GM10847 (cell line): ENCODE data around the gene CDC37.

Experiments
- POLR2A ChIP-seq: IDR thresholded peaks from 2 replicates; pipeline ENCODE4 v1.6.1; 2011; ENCODE audit not compliant: insufficient read length; ENCODE audit errors: extremely low read depth

The CDC37 gene

DNA sequence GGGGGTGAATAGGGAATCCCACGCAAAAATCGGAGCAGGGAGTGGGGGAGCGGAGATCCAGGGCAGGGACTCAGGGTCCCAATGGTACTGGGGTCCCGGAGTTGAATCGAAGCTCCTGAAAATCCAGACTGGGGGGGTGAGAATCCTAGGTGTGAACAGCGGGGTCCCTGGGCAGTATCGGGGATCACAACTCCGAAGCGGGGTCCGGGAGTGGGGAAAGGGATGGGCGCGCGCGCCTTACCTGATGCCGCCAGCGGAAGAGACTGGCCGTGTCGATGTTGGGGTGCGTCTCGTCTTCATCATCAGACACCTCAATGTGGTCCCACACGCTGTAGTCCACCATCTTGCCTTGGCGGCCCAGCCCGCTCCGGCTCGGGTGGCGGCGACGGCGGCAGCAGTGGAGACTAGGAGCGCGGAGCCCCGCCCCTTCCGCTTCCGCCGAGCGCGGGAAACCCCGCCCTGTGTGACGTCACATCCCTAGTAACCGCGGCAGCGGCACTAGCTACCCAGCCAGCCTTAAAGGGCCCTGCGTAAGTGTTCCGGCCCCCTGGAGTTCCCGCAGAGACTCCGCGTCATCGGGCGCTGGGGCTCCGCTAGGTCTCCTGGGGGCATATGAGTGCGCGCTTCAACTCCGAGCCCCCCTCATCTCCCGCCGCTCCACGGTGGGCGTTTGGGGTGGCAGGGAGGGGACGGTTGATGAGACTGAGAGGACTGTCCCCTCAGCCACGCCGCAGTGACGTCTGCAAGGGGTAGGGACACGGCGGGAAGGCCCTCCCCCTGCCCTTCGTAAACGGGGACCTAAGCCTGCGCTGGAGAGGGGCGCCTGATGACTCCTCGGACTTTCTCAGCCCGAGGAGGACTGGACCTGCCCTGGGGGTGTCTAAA is at the start of gene CDC37:
Gene CDC37 (minus strand): TSS at position 406 of the 885 bp plus-strand sequence. CDS start 63 bp downstream, at position 343.
- peak; percentile 96 for TF ChIP-seq POLR2A

GRCh38 chr19:10450853-10451609 is 47.7 kb upstream of the CDC37 start:
- TF ChIP-seq POLR2A: no peak

- no peak for TF ChIP-seq POLR2A
Observed at GRCh38 chr19:10450191-10450852, 47.0 kb upstream of the CDC37 start.

- TF ChIP-seq POLR2A: no peak
Observed at GRCh38 chr19:10449037-10449436, 45.7 kb upstream of the CDC37 start.

GRCh38 chr19:10442698-10443097 is 39.4 kb upstream of the CDC37 start:
- no peak for TF ChIP-seq POLR2A

DNA sequence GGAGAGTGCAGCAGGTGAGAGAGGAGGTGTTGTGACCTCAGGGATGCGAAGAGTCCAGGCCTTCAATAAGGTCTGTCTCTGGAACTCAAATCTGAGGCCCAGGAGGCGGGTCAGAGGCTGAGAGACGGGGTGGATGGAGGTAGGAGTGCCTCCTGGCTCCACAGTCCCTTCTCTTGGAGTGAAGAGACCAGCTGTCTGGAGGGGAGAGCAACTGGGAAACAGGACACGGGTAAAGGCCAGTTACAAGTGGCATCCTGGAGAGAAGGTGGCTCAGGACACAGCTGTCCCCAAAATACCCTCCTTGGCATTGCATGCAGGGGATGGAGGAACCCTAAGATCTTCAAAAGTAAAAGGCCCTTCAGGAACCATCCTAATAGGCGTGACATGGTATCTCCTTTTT is 36.2 kb upstream of the CDC37 start:
- no peak for TF ChIP-seq POLR2A

- TF ChIP-seq POLR2A: no peak
Observed at GRCh38 chr19:10433131-10433536, 29.8 kb upstream of the CDC37 start.

GRCh38 chr19:10432736-10433130 is 29.4 kb upstream of the CDC37 start:
- TF ChIP-seq POLR2A: no peak

- TF ChIP-seq POLR2A: no peak
Observed at GRCh38 chr19:10431943-10432735, 28.8 kb upstream of the CDC37 start.

DNA sequence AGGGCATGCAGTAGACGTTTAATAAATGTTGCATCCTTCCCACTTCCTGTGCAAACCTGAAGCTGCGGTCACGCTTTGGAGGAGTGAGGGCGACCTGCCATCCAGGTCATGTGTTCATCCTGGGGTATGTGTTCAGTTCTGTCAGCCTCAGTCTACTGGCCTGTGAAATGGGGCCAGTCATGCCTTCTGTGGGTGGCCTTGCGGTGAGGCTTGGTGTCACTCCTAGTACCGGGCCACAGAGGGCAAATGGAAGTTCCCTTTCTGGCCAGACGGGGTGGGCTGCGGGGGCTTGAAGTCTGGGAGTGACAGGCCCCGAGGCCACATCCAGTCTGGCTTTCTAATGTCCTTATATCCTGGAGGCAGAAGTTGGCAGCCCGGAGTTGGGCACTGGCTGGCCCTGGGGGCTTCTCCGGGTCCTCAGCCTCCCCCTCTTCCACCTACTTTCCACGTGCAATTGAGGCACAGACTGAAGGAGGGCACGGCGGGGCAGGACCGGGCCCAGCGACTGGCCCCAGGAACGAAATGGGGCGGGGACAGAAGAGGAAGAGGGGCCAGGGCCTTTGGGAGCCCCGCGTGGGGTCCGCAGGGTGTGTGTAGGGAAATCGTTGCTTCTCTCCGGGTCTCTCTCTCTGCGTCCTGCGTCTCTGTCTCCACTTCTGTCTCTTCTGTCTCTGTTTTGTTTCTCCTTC is 28.1 kb upstream of the CDC37 start:
- TF ChIP-seq POLR2A: no peak

DNA sequence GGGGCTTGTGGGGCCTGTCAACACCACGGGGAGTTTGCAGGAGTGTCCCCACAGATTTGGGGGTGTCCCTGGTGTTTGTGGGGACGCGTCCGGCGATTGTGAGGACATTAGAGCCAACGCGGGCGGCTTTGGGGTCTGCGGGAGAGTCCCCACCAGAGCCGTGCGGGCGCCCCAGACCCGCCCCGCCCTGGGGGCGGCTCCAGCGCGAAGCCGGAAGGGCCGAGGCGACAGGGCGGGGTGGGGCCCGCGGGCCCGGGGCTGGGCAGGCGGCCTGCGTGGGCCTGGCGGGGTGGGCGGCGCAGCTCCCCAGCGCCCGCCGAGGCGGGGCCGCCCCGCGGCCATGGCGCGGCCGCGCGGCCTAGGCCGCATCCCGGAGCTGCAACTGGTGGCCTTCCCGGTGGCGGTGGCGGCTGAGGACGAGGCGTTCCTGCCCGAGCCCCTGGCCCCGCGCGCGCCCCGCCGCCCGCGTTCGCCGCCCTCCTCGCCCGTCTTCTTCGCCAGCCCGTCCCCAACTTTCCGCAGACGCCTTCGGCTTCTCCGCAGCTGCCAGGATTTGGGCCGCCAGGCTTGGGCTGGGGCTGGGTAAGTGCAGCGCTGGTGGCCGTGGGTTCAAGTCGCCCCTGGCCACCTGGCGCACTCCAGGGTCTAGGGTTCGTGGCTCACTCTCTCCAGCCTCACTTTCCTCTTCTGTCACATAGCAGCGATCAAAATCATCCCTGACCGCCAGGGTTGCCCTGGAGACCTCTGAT is 27.3 kb upstream of the CDC37 start:
- no peak for TF ChIP-seq POLR2A

- no peak for TF ChIP-seq POLR2A
Observed at GRCh38 chr19:10428996-10429381, 25.6 kb upstream of the CDC37 start.

- TF ChIP-seq POLR2A: no peak
Observed at GRCh38 chr19:10427169-10427568, 23.8 kb upstream of the CDC37 start.

DNA sequence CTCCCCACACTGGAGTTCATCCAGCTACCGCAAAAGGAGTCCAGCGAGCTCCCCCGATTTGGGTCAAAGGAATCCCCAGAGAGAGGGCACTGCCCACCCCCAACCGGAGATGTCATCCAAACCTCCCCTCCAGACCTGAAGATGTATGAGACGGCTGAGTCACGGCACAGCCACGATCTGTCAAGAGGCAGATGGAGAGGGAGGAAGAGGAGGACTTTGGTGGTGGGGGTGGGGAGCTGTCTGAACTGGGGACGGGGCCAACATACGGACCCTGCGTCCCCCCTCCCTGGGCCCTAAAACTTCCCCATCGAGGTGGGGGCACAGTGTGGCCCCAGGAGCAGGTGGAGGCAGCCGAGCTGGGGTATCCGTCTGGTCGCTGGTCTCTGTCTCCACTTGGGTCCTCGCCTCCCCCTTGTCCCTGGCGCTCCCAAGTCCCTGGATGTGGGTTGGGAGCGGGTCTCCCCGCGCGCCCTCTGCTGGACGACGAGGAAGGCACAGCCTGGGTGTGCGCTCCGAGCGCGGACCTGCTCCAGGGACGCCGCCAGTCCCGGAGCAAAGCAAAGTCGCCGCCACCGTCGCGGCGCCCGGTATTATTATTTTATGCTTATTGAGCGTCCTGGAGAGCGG is 20.8 kb upstream of the CDC37 start:
- TF ChIP-seq POLR2A: no peak

DNA sequence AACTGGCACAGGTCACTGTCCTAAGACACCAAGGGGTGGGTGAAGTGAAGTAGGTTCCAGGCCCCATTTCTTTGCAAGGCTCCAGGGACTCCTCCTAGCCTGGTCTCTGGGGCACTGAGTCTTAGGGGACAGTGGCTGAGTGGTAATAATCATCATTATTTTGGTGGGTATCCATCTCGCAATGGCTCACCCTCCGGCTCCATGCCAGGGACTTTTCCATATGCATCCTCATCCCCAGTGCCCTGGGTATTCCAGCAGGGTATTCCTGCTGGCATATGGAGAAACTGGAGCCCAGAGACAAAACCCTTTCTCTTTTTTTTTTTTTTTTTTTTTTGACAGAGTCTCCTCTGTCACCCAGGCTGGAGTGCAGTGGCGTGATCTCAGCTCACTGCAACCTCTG is 19.5 kb upstream of the CDC37 start:
- no peak for TF ChIP-seq POLR2A
